Fibroblast of skin of left biceps (primary cell): ENCODE results near the gene SPINT2.
"Not testable (repeated sequence)": the region's sequence is repeated elsewhere in the genome, so short reads cannot be mapped to it uniquely, and the experiment has no call there.

Source experiments
- DNase-seq, 2 experiments: peaks; one replicate each; pipeline ENCODE4 v3.0.0-alpha.2; 2013; ENCODE audit warnings: low read depth in 2 of 2

The SPINT2 gene

GRCh38 chr19:38264486-38265212, at the start of gene SPINT2:
TSS of gene SPINT2 (plus strand) at chr19:38264573. CDS start at chr19:38264893, 320 bp downstream.
- DNase-seq: no peak

- DNase-seq: no peak
Measured at GRCh38 chr19:38216785-38217641, 47.4 kb upstream of the SPINT2 start.

GRCh38 chr19:38218204-38218603, 46.2 kb upstream of the SPINT2 start:
- no peak for DNase-seq

- no peak for DNase-seq
Measured at GRCh38 chr19:38219221-38219620, 45.2 kb upstream of the SPINT2 start.

GRCh38 chr19:38221421-38221820, 43.0 kb upstream of the SPINT2 start:
- DNase-seq: no peak

- no peak for DNase-seq
Measured at GRCh38 chr19:38221919-38222830, 42.2 kb upstream of the SPINT2 start.

- DNase-seq: no peak
Measured at GRCh38 chr19:38223119-38223523, 41.3 kb upstream of the SPINT2 start.

GRCh38 chr19:38223617-38224013, 40.8 kb upstream of the SPINT2 start:
- no peak for DNase-seq

GRCh38 chr19:38224014-38224862, 40.1 kb upstream of the SPINT2 start, which contains the start of gene DPF1:
TSS of gene DPF1 (minus strand) at chr19:38224222. CDS start at chr19:38224142, 80 bp downstream.
- no peak for DNase-seq

GRCh38 chr19:38224863-38225218, 39.5 kb upstream of the SPINT2 start:
- not testable (repeated sequence) for DNase-seq

GRCh38 chr19:38227287-38228004, 36.9 kb upstream of the SPINT2 start:
- no peak for DNase-seq

- DNase-seq: no peak
Measured at GRCh38 chr19:38228005-38228377, 36.4 kb upstream of the SPINT2 start.

GRCh38 chr19:38228491-38229439, 35.6 kb upstream of the SPINT2 start:
- DNase-seq: no peak

GRCh38 chr19:38229585-38230073, 34.7 kb upstream of the SPINT2 start:
- peak; percentile 67 to 75 for DNase-seq

GRCh38 chr19:38230506-38231133, 33.8 kb upstream of the SPINT2 start:
- not testable (repeated sequence) for DNase-seq

GRCh38 chr19:38231918-38232317, 32.5 kb upstream of the SPINT2 start:
- DNase-seq: no peak

GRCh38 chr19:38233740-38234251, 30.6 kb upstream of the SPINT2 start:
- DNase-seq: no peak

GRCh38 chr19:38234615-38235014, 29.8 kb upstream of the SPINT2 start:
- DNase-seq: no peak
